Type B pancreatic cell (in vitro differentiated cells): ENCODE results near the gene DNAH10. TPM values are rescaled to one million over a fixed set of nuclear protein-coding genes. Genes with fewer than 3 reads are reported as not detected.

Experiments used
- DNase-seq: peaks from one replicate; pipeline ENCODE4 v3.0.0; 2021; ENCODE audit warnings: mixed read lengths; ENCODE audit not compliant: unreplicated experiment; ENCODE audit errors: extremely low spot score
- H3K27ac Mint-ChIP-seq: 2 replicates; pipeline ENCODE4 v1.8.0; 2021; ENCODE audit warnings: mild to moderate bottlenecking, mixed read lengths
- H3K27me3 Mint-ChIP-seq: 2 replicates; pipeline ENCODE4 v1.8.0; 2021; ENCODE audit warnings: mixed read lengths
- H3K36me3 Mint-ChIP-seq: 2 replicates; pipeline ENCODE4 v1.8.0; 2021; ENCODE audit warnings: mixed read lengths
- H3K4me1 Mint-ChIP-seq: one replicate; pipeline ENCODE4 v1.8.0; 2021; ENCODE audit warnings: mixed read lengths; ENCODE audit not compliant: unreplicated experiment
- H3K4me3 Mint-ChIP-seq: 2 replicates; pipeline ENCODE4 v1.8.0; 2021; ENCODE audit warnings: mild to moderate bottlenecking, mixed read lengths
- H3K9me3 Mint-ChIP-seq: 2 replicates; pipeline ENCODE4 v1.8.0; 2021; ENCODE audit warnings: mixed read lengths
- CTCF ChIP-seq: fragments of 200-600 bp; sonication (generic); conservative IDR thresholded peaks from 2 replicates; pipeline ENCODE4 v1.5.0; 2021; ENCODE audit warnings: antibody characterized with exemption, mild to moderate bottlenecking
- total RNA-seq: library from RNA; stranded (reverse); gene quantifications from 2 replicates; pipeline ENCODE4 v1.2.1, GENCODE V29; 2021; ENCODE audit warnings: low replicate concordance

The DNAH10 gene
- total RNA-seq, 1 donor from 2014 or later: 0.56 TPM

GRCh38 chr12:123843912-123844748 lies 82.0 kb downstream of the DNAH10 start:
- Mint-ChIP-seq H3K4me3 (no peak overlapping the region), H3K9me3 (no peaks in the 10 kb centered on the region)
- TF ChIP-seq CTCF: no peak

GRCh38 chr12:123845881-123846280 lies 83.8 kb downstream of the DNAH10 start:
- no peak for TF ChIP-seq CTCF
- Mint-ChIP-seq H3K4me3 (no peak overlapping the region), H3K27ac (no peak overlapping the region), H3K9me3 (no peaks in the 10 kb centered on the region), H3K36me3 (no peaks in the 10 kb centered on the region), H3K4me1 (no peaks in the 10 kb centered on the region), H3K27me3 (peaks cover 5% of the 10 kb centered on the region)
- no peak for DNase-seq

More at GRCh38 chr12:123843912-123844748, 82.0 kb downstream of the DNAH10 start:
- Mint-ChIP-seq H3K27me3 (peaks cover 9% of the 10 kb centered on the region), H3K27ac (no peak overlapping the region), H3K4me1 (no peaks in the 10 kb centered on the region), H3K36me3 (no peaks in the 10 kb centered on the region)
- DNase-seq: no peak

GRCh38 chr12:123846340-123846739 lies 84.2 kb downstream of the DNAH10 start:
- Mint-ChIP-seq H3K4me1 (no peaks in the 10 kb centered on the region), H3K4me3 (no peak overlapping the region), H3K36me3 (no peaks in the 10 kb centered on the region), H3K9me3 (no peaks in the 10 kb centered on the region), H3K27ac (no peak overlapping the region), H3K27me3 (peaks cover under 1% of the 10 kb centered on the region)
- TF ChIP-seq CTCF: no peak
- no peak for DNase-seq

- no peak for TF ChIP-seq CTCF
- H3K36me3 Mint-ChIP-seq: no peaks in the 10 kb centered on the region
Observed at GRCh38 chr12:123847019-123847418, 84.9 kb downstream of the DNAH10 start.

GRCh38 chr12:123847876-123848275 lies 85.8 kb downstream of the DNAH10 start:
- peaks cover 3% of the 10 kb centered on the region for H3K27me3 Mint-ChIP-seq
- H3K36me3 Mint-ChIP-seq: no peaks in the 10 kb centered on the region
- H3K9me3 Mint-ChIP-seq: no peaks in the 10 kb centered on the region
- no peak overlapping the region for H3K4me3 Mint-ChIP-seq
- H3K27ac Mint-ChIP-seq: no peak overlapping the region
- no peak for TF ChIP-seq CTCF
- DNase-seq: no peak
- no peaks in the 10 kb centered on the region for H3K4me1 Mint-ChIP-seq

More at GRCh38 chr12:123847019-123847418, 84.9 kb downstream of the DNAH10 start:
- H3K27me3 Mint-ChIP-seq: peaks cover 2% of the 10 kb centered on the region
- H3K27ac Mint-ChIP-seq: no peak overlapping the region
- no peak for DNase-seq
- no peaks in the 10 kb centered on the region for H3K9me3 Mint-ChIP-seq
- H3K4me3 Mint-ChIP-seq: no peak overlapping the region
- no peaks in the 10 kb centered on the region for H3K4me1 Mint-ChIP-seq
